Esophagus mucosa (tissue), 1 donor: ENCODE measurements around the gene SPTBN2. TPM values are rescaled to one million over a fixed set of nuclear protein-coding genes. Genes with fewer than 3 reads are reported as not detected.
A peak's percentile ranks its signal among the peaks of the same experiment; 100 is the strongest.
"Not testable (repeated sequence)": the region's sequence is repeated elsewhere in the genome, so short reads cannot be mapped to it uniquely, and the experiment has no call there.

Experiments used
- ATAC-seq: fragments of 200-7000 bp; cut with Tn5 transposase; one replicate; pipeline ENCODE4 v1.9.1; 2020
- total RNA-seq: library from RNA; stranded (reverse); gene quantifications from one replicate; pipeline ENCODE4 v1.2.4, GENCODE V29; 2023
- donor health status: DM: yes; HTN: yes; CAD: no.

The SPTBN2 gene
- 138 TPM for total RNA-seq

DNA sequence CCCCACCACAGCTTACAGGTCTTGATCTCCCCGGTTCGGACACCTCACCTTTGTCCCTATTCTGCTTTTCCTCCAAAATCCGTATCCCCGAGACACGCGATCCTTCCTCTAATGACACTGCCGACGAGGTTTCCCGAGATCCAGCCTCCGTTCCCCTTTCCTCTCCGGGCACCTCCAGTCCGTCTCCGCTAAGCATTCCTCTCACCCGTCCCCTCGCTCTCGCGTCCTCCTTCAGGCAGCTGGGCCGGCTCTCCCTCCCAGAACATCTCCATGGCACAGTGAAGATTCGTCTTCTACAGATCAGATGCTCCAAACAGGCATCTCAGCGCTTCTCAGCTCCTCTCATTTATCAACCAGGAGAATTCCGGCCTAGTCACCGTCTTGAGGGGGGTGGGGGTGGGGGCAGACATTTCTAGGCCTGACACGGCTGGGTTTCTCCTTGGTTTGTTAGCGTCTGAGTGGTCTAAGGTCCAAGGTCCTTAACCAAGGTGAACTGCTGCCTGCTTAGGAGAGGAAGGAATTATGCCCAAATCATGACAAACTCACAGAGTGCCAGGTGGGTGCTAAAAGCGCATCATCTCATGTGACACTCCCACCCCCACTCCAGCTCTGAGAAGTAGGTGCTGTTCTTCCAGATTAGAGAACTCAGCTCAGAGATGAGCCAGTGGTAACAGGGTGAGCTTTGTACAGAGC, at the start of gene SPTBN2:
Gene SPTBN2, minus strand, starts transcription at position 524 of the 693 bp plus-strand sequence. CDS start 7,976 bp downstream, outside the sequence.
- ATAC-seq, result no peak

DNA sequence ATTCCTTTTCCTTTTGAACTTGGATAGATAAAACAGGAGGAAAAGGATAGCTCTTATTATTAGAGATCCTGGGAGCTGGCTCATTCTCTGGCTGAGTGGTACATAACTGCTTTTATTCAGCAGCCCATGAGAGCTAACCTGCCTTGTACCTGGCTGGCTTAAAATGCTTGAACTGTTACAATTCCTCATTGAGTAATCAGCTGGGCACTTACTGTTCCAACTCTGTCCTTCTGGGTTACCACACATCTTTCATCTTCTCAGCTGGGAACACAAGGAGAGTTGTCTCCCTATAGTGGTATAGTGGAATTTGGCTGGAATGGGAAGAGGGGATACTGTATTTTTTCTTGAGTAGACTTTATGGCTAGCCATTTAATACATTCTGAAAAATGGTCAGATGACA, 39.8 kb upstream of the SPTBN2 start:
- peak; percentile 75 for ATAC-seq

DNA sequence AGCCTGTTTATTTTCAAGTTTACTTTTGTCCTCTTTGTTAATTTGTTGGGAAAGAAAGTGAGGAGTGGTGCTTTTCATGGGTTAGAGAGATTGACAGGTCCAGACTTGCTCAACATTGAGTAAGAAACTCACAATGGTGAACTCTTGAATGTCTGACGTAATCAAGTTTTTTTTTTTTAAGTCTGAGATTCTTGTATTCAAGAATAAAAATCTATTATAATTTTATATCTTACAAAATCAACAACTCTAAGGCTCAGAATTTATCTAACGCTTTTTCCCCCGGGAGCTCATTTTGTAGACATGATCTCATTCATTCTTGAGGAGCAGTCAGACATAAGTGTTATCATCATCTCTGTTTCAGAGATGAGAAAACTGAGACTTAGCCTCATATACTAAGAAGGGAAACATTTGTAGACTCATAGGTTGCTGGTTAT, 39.1 kb upstream of the SPTBN2 start:
- ATAC-seq, result peak; percentile 94

- no peak for ATAC-seq
Observed at GRCh38 chr11:66767666-66768065, 38.6 kb upstream of the SPTBN2 start.

- ATAC-seq, result no peak
Observed at GRCh38 chr11:66766681-66767080, 37.7 kb upstream of the SPTBN2 start.

DNA sequence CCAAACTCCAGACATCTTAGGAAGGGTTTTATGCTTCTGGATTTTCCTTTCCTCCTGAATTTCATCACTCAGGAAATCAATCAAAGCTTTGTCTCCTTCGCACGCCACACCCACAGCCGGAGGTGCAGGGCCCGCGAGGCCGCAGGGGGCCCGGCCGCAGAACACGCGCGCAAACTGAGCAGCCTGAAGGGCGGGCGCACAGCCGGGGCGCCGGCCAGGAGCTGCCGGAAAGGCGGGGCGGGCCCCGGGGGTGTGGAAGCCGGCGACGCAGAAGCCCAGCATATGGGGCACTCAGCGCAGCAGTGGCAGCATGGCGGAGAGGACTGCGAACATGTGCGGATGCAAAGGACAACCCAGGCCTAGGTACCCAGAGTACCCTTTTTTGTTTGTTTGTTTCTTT, 33.1 kb upstream of the SPTBN2 start:
- ATAC-seq, result no peak

GRCh38 chr11:66752148-66752547, 23.1 kb upstream of the SPTBN2 start:
- ATAC-seq, result no peak

- peak; percentile 71 for ATAC-seq
Observed at GRCh38 chr11:66749091-66749490, 20.1 kb upstream of the SPTBN2 start.

DNA sequence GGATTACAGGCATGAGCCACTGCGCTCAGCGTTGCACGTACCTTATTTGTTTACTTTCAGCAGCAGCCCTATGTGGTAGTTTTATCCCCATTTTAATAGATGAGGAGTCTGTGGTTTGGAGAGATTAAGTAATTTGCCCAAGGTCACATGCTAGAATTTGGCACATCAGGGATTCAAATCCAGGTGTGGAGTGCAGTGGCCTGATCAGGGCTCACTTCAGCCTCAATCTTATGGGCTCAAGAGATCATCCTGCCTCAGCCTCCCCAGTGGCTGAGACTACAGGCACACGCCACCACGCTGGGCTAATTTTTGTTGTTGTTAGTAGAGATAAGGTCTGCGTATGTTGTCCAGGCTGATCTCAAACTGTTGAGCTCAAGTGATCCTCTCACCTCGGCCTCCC, 18.5 kb upstream of the SPTBN2 start:
- ATAC-seq, result no peak

DNA sequence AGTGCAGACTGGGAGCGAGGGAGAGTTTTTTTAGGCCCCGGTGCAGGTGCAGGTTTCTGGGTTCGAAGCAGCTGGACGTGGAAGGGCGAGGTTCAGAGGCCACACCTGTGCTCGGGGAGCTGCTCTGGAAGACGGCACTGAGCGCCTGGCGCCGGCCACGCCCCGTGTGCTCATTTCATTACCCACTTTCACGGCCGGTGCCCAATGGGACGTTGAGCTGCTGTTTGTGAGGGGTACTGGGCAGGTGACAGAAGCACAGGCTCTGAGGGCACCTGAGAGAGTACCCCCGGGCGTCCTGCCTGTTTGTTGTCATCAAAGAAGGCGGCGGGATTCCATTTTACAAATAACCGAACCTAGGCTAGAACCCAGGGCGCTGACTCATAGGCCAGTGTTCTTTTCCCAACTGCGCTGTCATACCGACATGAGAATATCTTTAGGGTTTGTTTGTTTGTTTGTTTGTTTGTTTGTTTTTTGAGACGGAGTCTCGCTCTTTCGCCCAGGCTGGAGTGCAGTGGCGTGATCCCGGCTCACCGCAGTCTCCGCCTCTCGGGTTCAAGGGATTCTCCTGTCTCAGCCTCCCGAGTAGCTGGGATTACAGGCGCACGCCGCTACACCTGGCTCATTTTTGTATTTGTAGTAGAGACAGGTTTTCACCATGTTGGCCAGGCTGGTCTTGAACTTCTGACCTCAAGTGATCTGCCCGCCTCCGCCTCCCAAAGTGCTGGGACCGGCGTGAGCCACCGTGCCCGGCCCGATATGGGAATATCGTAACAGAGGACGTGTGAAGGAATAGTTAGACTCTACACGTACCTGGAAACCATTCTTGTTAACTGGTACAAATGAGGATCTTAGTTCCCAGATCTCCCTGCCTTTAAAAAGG, 16.6 kb upstream of the SPTBN2 start:
- ATAC-seq, result peak; percentile 63

DNA sequence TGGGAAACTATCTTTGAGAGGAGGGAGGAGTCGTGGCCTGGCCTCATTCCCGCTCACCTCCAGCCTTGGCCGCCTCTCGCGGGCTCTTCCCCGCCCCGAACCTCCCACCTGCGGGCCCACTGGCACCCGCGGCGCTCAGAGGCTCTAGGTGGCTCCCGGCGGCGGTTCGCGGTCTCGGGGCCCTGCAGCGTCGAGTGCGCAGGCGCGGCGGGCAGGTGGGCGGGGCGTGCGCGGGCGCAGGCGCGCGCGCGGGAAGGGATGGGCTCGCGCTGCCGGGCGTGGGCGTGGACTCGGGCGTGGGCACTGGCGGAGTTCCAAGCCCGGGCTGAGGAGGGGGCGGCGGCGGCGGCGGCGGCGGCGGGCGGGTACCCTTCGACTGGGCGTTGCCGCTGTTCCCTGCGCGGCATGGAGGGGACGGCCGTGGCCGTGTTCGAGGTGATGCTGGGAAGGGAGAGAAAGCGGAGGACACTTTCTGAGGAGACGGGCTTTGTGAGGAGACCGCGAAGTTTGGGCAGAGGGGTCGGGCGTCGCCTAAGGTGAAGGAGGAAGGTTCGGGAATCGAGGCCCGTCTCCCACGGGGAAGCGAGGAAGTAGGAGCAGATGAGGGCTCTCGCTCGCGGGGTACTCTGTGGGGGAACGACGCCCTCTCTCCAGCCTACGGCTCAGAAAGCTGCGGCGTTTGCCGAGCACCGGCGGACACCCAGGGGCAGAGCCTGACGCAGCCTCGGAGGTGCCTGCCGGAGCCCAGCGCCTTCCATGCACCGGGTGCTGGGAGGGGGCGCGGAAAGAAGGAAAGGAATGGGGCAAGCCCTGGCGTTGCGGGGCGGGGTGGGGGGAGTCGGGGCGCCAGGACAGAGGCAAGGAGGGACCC, 15.7 kb upstream of the SPTBN2 start:
- peak; percentile 84 for ATAC-seq

DNA sequence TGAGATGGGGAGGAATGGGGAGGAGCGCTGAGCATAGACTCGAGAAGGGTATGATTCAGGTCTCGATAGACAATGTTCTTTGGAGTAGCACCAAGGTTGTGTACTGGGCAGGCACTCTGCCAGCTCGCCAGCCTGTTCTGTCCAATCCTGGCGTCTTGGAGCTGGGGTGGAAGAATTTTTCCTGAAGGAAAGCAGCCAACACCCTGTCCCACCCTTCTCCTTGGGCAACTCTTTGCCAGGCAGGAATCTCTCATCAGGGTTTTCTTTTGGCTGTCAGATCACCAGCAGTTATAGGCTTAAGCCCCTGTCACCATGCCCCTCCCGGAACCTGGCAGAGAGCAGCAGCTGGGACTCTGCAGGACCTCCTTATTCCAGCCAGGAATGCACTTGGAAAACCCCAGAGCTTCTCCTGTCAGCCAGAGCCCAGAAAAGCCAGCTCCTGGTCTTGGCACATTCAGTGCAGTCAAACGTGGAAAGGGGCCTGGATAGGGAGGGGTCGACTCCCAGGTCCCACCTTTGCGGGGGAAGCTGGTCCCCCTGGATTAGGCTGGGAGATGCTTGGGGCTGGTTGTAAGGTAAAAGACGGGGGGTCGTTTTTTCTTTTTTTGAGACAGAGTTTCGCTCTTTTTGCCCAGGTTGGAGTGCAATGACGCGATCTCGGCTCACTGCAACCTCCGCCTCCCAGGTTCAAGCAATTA, 14.4 kb upstream of the SPTBN2 start:
- ATAC-seq, result peak; percentile 78

DNA sequence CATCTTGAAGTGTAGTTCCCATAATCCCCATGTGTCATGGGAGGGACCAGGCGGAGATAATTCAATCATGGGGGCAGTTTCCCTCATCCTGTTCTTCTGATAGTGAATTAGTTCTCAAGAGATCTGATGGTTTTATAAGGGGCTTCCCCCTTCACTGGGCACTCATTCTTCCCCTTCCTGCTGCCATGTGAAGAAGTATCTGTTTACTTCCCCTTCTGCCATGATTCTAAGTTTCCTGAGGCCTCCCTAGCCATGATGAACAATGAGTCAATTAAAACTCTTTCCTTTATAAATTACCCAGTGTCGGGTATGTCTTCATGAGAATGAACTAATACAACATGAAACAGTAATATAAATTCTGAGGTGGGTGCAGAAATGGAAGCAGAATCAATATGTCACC, 12.1 kb upstream of the SPTBN2 start:
- no peak for ATAC-seq

GRCh38 chr11:66739983-66740382, 11.0 kb upstream of the SPTBN2 start:
- no peak for ATAC-seq

- no peak for ATAC-seq
Observed at GRCh38 chr11:66734215-66734614, 5.2 kb upstream of the SPTBN2 start.

DNA sequence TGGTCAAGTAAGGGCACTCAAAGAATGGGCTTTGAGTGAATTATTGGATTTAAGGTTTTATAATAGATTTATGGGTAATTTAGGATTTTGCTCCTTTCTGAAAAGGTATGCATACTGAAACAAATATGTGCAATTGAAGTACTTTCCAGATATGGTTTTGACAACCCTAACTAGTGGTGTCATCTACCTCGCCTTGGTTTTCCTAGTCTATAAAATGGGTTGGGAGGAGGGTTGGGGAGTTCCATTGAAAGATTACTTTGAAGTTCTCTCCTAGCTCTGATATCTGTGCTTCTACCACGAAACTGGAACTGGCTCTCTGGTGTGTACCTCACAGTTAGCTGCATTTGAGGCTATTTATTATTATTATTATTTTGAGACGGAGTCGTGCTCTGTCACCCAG, 431 bp upstream of the SPTBN2 start:
- no peak for ATAC-seq

- peak; percentile 24 for ATAC-seq
Observed at GRCh38 chr11:66728038-66728692, 851 bp downstream of the SPTBN2 start.

- ATAC-seq, result peak; percentile 44
Observed at GRCh38 chr11:66727282-66728037, 1.6 kb downstream of the SPTBN2 start.

GRCh38 chr11:66725647-66726046, 3.4 kb downstream of the SPTBN2 start:
- no peak for ATAC-seq

- ATAC-seq, result no peak
Observed at GRCh38 chr11:66725114-66725513, 3.9 kb downstream of the SPTBN2 start.

GRCh38 chr11:66724167-66724566, 4.8 kb downstream of the SPTBN2 start:
- not testable (repeated sequence) for ATAC-seq
